K562 (cell line): Measurements from ENCODE around the gene ZNF609. TPM values are rescaled to one million over a fixed set of nuclear protein-coding genes. Genes with fewer than 3 reads are reported as not detected.

Experiments
- ARID1B ChIP-seq: fragments of 450-650 bp; IDR thresholded peaks from 2 replicates; pipeline ENCODE4 v1.6.1; 2016; ENCODE audit warnings: antibody characterized with exemption, mild to moderate bottlenecking, inconsistent platforms
- CBFA2T3 ChIP-seq: fragments of 450-650 bp; IDR thresholded peaks from 2 replicates; pipeline ENCODE4 v1.6.1; 2017
- CBX8 ChIP-seq: fragments of 200-600 bp; sonication (generic); IDR thresholded peaks from 2 replicates; pipeline ENCODE4 v1.6.1; 2012; ENCODE audit warnings: borderline replicate concordance, mixed run types, low read depth, mild to moderate bottlenecking, moderate library complexity, mixed read lengths, low read length, control low read depth, inconsistent platforms; ENCODE audit not compliant: poor library complexity, severe bottlenecking; ENCODE audit errors: extremely low read depth
- EP300 ChIP-seq: IDR thresholded peaks from 2 replicates; pipeline ENCODE4 v1.6.1; 2012; ENCODE audit warnings: low read length, improper control_type of control experiment
- FUS ChIP-seq: fragments of 200-400 bp; formaldehyde crosslinking; optimal IDR thresholded peaks from 2 replicates; pipeline ENCODE3; 2017; ENCODE audit warnings: low read depth, low read length
- GATAD2B ChIP-seq: fragments of 450-650 bp; IDR thresholded peaks from 2 replicates; pipeline ENCODE4 v1.6.1; 2017; ENCODE audit warnings: mild to moderate bottlenecking, borderline replicate concordance
- HMG20A ChIP-seq: fragments of 450-650 bp; formaldehyde crosslinking; conservative IDR thresholded peaks from 2 replicates; pipeline ENCODE4 v1.4.0; 2020; ENCODE audit warnings: mild to moderate bottlenecking, mixed read lengths
- HNRNPUL1 ChIP-seq: fragments of 200-400 bp; formaldehyde crosslinking; IDR thresholded peaks from 2 replicates; pipeline ENCODE4 v1.6.1; 2017; ENCODE audit warnings: low read length
- MLLT1 ChIP-seq, 2 experiments: fragments of 450-650 bp; IDR thresholded peaks; 2 replicates each; pipeline ENCODE4 v1.6.1; 2016
- MTA3 ChIP-seq: fragments of 450-650 bp; formaldehyde crosslinking; IDR thresholded peaks from 2 replicates; pipeline ENCODE4 v1.6.1; 2017; ENCODE audit warnings: mild to moderate bottlenecking, borderline replicate concordance
- NCOR1 ChIP-seq: fragments of 450-650 bp; IDR thresholded peaks from 2 replicates; pipeline ENCODE4 v1.6.1; 2016; ENCODE audit warnings: mild to moderate bottlenecking, moderate library complexity
- NFIC ChIP-seq: fragments of 450-650 bp; IDR thresholded peaks from 2 replicates; pipeline ENCODE4 v1.6.1; 2017; ENCODE audit warnings: mild to moderate bottlenecking, inconsistent platforms
- OTX1 ChIP-seq: fragments of 450-650 bp; formaldehyde crosslinking; IDR thresholded peaks from 2 replicates; pipeline ENCODE4 v1.4.0; 2022; ENCODE audit warnings: mild to moderate bottlenecking
- RCOR1 ChIP-seq, 2 experiments: IDR thresholded peaks; 2 replicates each; pipeline ENCODE4 v1.6.1; 2012; ENCODE audit warnings: low read depth in 2 of 2, low read length in 2 of 2, borderline replicate concordance in 1 of 2, improper control_type of control experiment in 1 of 2
- SOX6 ChIP-seq: fragments of 450-650 bp; IDR thresholded peaks from 2 replicates; pipeline ENCODE4 v1.6.1; 2014; ENCODE audit warnings: mild to moderate bottlenecking
- SRSF7 ChIP-seq: fragments of 200-400 bp; formaldehyde crosslinking; optimal IDR thresholded peaks from 2 replicates; pipeline ENCODE3; 2017; ENCODE audit warnings: mild to moderate bottlenecking, low read depth, low read length
- YY1 ChIP-seq, 3 experiments: IDR thresholded peaks; 2 replicates each; pipeline ENCODE4 v1.6.1; 2011; ENCODE audit warnings: low read length in 2 of 3, mild to moderate bottlenecking in 2 of 3, moderate library complexity in 2 of 3, borderline replicate concordance in 1 of 3, control low read depth in 1 of 3, low read depth in 1 of 3; ENCODE audit not compliant: insufficient read depth in 3 of 3, insufficient replicate concordance in 2 of 3, control insufficient read depth in 1 of 3, insufficient read length in 1 of 3; ENCODE audit errors: extremely low read depth in 1 of 3
- ZBTB11 ChIP-seq, 3 experiments: fragments of 200-800 bp in 1 of 3; fragments of 250-450 bp in 1 of 3; fragments of 450-650 bp in 1 of 3; sonication (Bioruptor Pico) in 1 of 3; sonication (Bioruptor generic) in 1 of 3; formaldehyde crosslinking in 1 of 3; IDR thresholded peaks; 2 replicates each; pipeline versions ENCODE4 v1.6.1 to v1.8.0; 2016 to 2022; ENCODE audit warnings: mild to moderate bottlenecking in 2 of 3, missing genetic modification characterization in 2 of 3, missing compliant biosample characterization in 1 of 3, moderate library complexity in 1 of 3
- ZNF239 ChIP-seq: fragments of 250-450 bp; sonication (Bioruptor Pico); IDR thresholded peaks from 2 replicates; pipeline ENCODE4 v1.4.0; 2020; ENCODE audit warnings: mild to moderate bottlenecking
- ZNF253 ChIP-seq: fragments of 250-450 bp; sonication (Bioruptor Pico); conservative IDR thresholded peaks from 2 replicates; pipeline ENCODE4 v1.6.1; 2021; ENCODE audit warnings: mild to moderate bottlenecking
- ZNF316 ChIP-seq: fragments of 450-650 bp; IDR thresholded peaks from 2 replicates; pipeline ENCODE4 v1.6.1; 2016
- ZNF77 ChIP-seq: fragments of 250-450 bp; sonication (Bioruptor Pico); IDR thresholded peaks from 2 replicates; pipeline ENCODE4 v1.5.0; 2020
- polyA plus RNA-seq, 8 experiments: library from polyadenylated mRNA; depleted of rRNA in 4 of 8; stranded (reverse) in 5 of 8; unstranded in 3 of 8; fragments of >200 nt; fragmentation: Nextera tagmentation in 2 of 8; fragmentation: Illumina TruSeq in 1 of 8; extraction: Ambion mirVana in 2 of 8; extraction: Trizol in 1 of 8; gene quantifications; 2 replicates each; pipeline versions ENCODE4 v1.2.1 to v1.2.3, GENCODE V29; 2011 to 2014; ENCODE audit warnings: inconsistent platforms in 1 of 8, missing spikeins in 1 of 8
- total RNA-seq, 7 experiments: library from RNA; depleted of rRNA in 6 of 7; stranded (reverse); fragments of >200 nt in 6 of 7; fragmentation: Illumina TruSeq in 2 of 7; extraction: Trizol in 2 of 7; gene quantifications; 2 replicates each; pipeline versions ENCODE4 v1.2.1 to v1.2.3, GENCODE V29; 2011 to 2021; ENCODE audit warnings: low replicate concordance in 1 of 7
- TF ChIP-seq, protein P1 (sequence below): sonication (generic); formaldehyde crosslinking; IDR thresholded peaks from 2 replicates; pipeline ENCODE4 v1.8.1; 2023; ENCODE audit warnings: mild to moderate bottlenecking, missing genetic modification reagents, moderate library complexity

ZNF609 gene
- total and polyA plus RNA-seq, 9 of the 15 experiments (the other 6 are each of a cell fraction or from before 2014, with no cell fraction given) = 3.0 to 38.7 (median 17.8) TPM

DNA sequence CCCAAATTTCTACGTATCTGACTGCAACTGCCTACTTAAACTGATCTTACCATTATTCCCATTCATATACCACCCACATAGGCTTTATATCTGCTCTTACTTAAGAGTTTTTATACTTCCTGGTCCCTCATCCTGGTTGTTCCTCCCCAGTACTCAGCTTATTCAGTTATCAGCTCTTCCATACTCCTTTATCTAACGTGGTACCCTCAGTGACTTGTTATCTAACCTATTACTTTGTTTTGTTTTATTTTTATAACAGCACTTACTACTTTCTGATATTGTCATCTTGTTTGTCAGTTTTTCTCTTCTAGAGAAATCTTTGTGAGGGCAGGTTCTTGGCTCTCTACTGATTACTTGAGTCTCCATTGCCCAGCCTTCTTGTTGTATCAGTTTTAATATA, 100.6 kb downstream of the ZNF609 start (continued):
- TF ChIP-seq ZNF253 (no peak), MLLT1 (IDR thresholded peaks at IDR 0.05) (no peak), ZBTB11 (CRISPR knock-in tag; IDR thresholded peaks at IDR 0.05) (0 out of 6 replicates have a peak, but pooled peaks of 1 of the 3 experiments have one; percentile 38), CBX8 (no peak), FUS (no peak), ARID1B (peak; percentile 80), SRSF7 (no peak), RCOR1 (IDR thresholded peaks at IDR 0.05; ENCODE audit: borderline replicate concordance in 1 of 2, low read depth in 2 of 2, low read length in 2 of 2) (peak in 1 of 2 experiments; percentile 81; a peak in 1 of 4 replicates), YY1 (IDR thresholded peaks at IDR 0.05; ENCODE audit: borderline replicate concordance in 1 of 3, control insufficient read depth in 1 of 3, extremely low read depth in 1 of 3, insufficient read depth in 3 of 3, insufficient read length in 1 of 3, insufficient replicate concordance in 2 of 3, low read depth in 1 of 3, low read length in 2 of 3) (no peak), MTA3 (peak; percentile 32; the same call in 1 of the 2 replicates), OTX1 (CRISPR knock-in tag) (no peak), EP300 (peak; percentile 54; the same call in 1 of the 2 replicates), NFIC (peak; percentile 17), ZNF316 (no peak), GATAD2B (0 out of 2 replicates have a peak, but pooled peaks have one; percentile 37), NCOR1 (peak; percentile 27; the same call in 1 of the 2 replicates), HNRNPUL1 (no peak), CBFA2T3 (peak; percentile 54; the same call in 1 of the 2 replicates), ZNF239 (CRISPR knock-in tag) (no peak), SOX6 (peak; percentile 83), HMG20A (CRISPR knock-in tag) (no peak), ZNF77 (CRISPR knock-in tag) (no peak)
- TF ChIP-seq, protein P1, sequence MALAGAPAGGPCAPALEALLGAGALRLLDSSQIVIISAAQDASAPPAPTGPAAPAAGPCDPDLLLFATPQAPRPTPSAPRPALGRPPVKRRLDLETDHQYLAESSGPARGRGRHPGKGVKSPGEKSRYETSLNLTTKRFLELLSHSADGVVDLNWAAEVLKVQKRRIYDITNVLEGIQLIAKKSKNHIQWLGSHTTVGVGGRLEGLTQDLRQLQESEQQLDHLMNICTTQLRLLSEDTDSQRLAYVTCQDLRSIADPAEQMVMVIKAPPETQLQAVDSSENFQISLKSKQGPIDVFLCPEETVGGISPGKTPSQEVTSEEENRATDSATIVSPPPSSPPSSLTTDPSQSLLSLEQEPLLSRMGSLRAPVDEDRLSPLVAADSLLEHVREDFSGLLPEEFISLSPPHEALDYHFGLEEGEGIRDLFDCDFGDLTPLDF (CRISPR knock-in tag) = no peak
